ENCODE results near the gene CREBRF. TPM values are rescaled to one million over a fixed set of nuclear protein-coding genes. Genes with fewer than 3 reads are reported as not detected.
"Not testable (repeated sequence)": the region's sequence is repeated elsewhere in the genome, so short reads cannot be mapped to it uniquely, and the experiment has no call there.

The CREBRF gene
- total RNA-seq, 3 donors from 2014 or later = 7.2 to 11.7 (median 10.1) TPM

DNA sequence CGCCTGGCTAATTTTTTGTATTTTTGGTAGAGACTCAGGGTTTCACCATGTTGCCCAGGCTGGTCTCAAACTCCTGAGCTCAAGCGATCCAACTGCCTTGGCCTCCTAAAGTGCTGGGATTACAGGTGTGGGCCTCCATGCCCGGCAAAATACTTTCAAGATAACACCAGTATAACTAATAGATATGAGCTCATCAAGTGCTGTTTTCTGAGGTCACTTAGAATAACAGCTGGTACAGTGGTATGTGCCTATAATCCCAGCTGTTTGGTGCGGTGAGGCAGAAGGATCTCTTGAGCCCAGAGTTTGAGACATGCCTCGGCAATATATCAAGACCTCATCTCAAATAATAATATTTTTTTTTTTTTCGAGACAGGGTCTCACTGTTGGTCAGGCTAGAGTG lies 30.5 kb upstream of the CREBRF start:
- no peaks in the 10 kb centered on the region for H3K9me3 Mint-ChIP-seq
- H3K4me3 Mint-ChIP-seq = no peak overlapping the region
- ATAC-seq (no peak), DNase-seq (no peak)
- H3K4me1 Mint-ChIP-seq (ENCODE audit: low read depth) = peaks cover 10% of the 10 kb centered on the region
- peaks cover 27% of the 10 kb centered on the region for H3K36me3 Mint-ChIP-seq (ENCODE audit: insufficient read depth)
- no peaks in the 10 kb centered on the region for H3K27me3 Mint-ChIP-seq (ENCODE audit: low read depth)

DNA sequence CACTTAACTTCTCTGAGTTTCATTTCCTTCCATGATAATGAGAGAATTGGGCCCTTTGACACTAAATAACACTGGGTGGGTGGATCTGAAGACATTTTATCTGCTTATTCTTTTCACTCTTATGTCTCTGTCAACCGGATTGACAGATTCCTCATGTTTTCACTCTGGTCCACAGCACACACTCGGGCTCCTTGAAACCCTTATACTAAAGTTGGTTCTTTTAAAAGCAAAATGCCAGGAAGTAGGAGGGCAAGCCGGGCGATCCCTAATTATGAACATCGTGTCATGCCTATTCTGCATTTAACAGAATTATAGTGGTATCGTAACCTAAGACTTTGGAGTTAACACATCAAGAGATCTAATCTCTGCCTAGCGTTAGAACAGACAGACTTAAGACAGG lies 28.2 kb upstream of the CREBRF start:
- Mint-ChIP-seq H3K9me3 (no peaks in the 10 kb centered on the region), H3K36me3 (ENCODE audit: insufficient read depth) (peaks cover 9% of the 10 kb centered on the region), H3K4me3 (no peak overlapping the region), H3K4me1 (ENCODE audit: low read depth) (peaks cover 4% of the 10 kb centered on the region), H3K27me3 (ENCODE audit: low read depth) (no peaks in the 10 kb centered on the region)
- DNase-seq (no peak), ATAC-seq (no peak)

DNA sequence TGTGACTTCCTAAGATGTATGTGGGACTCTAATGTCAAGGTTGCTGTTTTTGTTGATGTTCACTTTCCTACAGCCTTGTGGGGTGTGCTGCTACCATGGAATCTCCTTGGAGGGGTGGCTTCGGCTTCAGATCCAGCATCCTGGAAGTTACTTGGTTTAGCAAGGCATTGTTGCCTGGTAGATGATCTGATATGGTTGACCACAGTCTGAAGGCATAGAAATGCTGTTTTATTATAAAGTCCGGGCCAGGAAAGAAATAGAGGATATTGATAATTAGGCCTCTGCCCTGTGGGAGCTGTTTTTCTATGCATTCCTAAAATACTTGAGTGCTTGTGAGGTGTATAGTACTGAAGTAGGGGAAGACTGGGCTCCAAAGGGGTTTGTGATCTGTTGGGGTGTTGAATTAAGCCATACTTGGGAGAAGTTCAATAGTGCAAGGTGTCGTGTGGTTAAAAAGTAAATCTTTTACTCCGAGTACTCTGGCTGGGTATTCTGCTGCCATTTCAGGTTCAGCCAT lies 27.3 kb upstream of the CREBRF start:
- Mint-ChIP-seq H3K4me3 (no peak overlapping the region), H3K4me1 (ENCODE audit: low read depth) (peaks cover 12% of the 10 kb centered on the region), H3K9me3 (no peaks in the 10 kb centered on the region), H3K36me3 (ENCODE audit: insufficient read depth) (peaks cover 6% of the 10 kb centered on the region), H3K27me3 (ENCODE audit: low read depth) (no peaks in the 10 kb centered on the region)
- ATAC-seq (no peak), DNase-seq (no peak)

DNA sequence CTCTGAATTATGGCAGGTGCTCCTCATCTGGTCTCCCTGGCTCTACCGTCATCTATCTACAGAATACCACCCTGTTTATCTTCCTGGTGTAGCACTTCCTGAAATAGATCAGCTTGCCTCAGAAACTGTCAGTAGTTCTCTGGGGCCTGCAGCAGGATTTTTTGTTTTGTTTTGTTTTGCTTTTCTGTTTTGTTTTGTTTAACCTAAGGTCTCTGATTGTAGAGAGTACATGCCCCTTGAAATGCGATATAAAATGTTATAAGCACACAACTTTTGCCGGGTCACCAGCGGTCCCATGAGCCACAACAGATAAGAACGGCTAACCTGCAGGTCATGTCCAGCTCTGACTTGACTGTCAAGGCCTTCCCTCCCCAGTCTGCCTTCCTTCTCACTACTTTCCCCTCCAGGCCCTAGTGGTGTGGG lies 26.6 kb upstream of the CREBRF start:
- H3K27me3 Mint-ChIP-seq (ENCODE audit: low read depth) = no peaks in the 10 kb centered on the region
- H3K9me3 Mint-ChIP-seq = no peaks in the 10 kb centered on the region
- H3K36me3 Mint-ChIP-seq (ENCODE audit: insufficient read depth) = peaks cover 8% of the 10 kb centered on the region
- peaks cover 16% of the 10 kb centered on the region for H3K4me1 Mint-ChIP-seq (ENCODE audit: low read depth)
- no peak for DNase-seq
- H3K4me3 Mint-ChIP-seq = no peak overlapping the region
- no peak for ATAC-seq

DNA sequence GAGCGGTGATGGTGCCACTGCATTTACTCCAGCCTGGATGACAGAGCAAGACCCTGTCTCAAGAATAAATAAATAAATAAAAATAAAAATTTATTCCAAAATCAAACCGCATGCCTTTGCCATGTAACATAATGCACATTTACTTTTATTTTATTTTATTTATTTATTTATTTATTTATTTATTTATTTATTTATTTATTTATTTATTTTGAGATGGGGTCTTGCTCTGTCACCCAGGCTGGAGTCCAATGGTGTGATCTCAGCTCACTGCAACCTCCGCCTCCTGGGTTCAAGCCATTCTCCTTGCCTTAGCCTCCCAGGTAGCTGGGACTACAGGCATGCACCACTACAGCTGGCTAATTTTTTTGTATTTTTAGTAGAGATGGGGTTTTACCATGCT lies 24.1 kb upstream of the CREBRF start:
- not testable (repeated sequence) for H3K9me3 Mint-ChIP-seq; H3K27me3 Mint-ChIP-seq (ENCODE audit: low read depth); DNase-seq; H3K4me3 Mint-ChIP-seq; ATAC-seq
- peaks cover 17% of the 10 kb centered on the region for H3K36me3 Mint-ChIP-seq (ENCODE audit: insufficient read depth)
- H3K4me1 Mint-ChIP-seq (ENCODE audit: low read depth) = peaks cover 40% of the 10 kb centered on the region

DNA sequence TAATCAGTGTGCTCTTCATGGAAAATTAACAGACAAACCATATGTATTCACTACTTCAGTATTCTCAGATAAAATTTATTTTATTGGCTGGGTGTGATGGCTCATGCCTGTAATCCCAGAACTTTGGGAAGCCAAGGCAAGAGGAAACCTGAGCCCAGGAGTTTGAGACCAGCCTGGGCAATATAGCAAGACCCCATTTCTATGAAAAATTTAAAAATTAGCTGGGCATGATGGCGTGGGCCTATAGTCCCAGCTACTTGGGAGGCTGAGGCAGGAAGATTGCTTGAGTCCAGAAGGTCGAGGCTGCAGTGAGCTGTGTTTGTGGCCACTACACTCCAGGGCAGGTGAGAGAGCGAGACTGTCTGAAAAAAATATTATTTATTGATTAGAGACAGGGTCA lies 23.4 kb upstream of the CREBRF start:
- Mint-ChIP-seq H3K36me3 (ENCODE audit: insufficient read depth) (peaks cover 17% of the 10 kb centered on the region), H3K4me1 (ENCODE audit: low read depth) (peaks cover 45% of the 10 kb centered on the region), H3K27me3 (ENCODE audit: low read depth) (no peaks in the 10 kb centered on the region), H3K9me3 (no peaks in the 10 kb centered on the region), H3K4me3 (no peak overlapping the region)
- no peak for ATAC-seq
- no peak for DNase-seq

DNA sequence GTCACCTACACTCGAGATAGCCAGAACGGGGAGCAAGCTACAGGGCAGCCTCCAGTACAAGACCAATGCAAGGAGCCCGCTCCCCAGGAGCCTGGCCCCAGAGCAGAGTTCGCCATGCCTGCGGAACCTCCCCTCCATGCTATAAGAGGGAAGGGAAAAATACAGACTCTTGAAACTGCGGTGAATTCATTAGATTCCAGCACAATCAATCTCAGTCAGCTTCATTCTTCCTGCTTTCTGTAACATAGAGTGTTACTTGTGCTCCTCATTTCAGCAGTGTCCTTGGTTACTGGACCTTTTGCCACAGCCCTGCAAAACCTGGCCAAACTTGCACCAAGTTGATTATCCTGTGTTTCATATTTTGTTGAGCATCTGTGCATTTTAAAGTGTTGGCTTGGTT lies 22.2 kb upstream of the CREBRF start:
- Mint-ChIP-seq H3K4me3 (no peak overlapping the region), H3K9me3 (no peaks in the 10 kb centered on the region)
- no peak for ATAC-seq

DNA sequence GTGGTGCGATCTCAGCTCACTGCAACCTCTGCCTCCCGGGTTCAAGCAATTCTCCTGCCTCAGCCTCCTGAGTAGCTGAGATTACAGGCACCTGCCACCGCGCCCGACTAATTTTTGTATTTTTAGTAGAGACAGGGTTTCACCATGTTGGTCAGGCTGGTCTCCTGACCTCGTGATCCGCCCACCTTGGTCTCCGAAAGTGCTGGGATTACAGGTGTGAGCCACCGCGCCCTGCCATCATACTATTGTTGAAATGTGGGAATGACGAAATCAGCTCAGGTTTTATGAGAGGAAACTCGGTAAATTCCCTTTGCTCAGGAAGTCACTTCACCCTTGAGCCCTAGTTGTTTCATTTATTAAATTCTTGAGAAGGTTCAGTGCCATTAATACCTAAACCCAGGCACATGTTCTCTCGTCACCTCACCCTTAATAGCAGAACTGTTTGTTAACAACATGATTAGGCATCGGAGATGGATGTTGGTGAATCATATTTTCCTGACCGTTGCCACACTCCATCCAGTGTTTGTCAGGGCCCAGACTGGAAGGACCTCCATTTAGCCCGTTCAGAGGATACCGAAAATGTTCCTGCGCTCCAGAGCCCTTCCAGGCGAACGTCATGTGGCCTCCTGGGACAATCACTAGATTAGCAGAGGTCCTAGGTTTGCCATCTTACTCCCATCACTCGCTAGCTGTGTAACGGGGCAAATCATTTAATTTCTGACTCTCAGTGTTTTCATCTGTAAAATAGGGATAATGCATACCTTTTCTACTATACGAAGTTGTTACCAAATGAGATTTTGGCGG lies 20.0 kb upstream of the CREBRF start:
- DNase-seq (no peak), ATAC-seq (peak; percentile 25 to 44)
- Mint-ChIP-seq H3K27me3 (ENCODE audit: low read depth) (no peaks in the 10 kb centered on the region), H3K4me1 (ENCODE audit: low read depth) (peaks cover 62% of the 10 kb centered on the region), H3K36me3 (ENCODE audit: insufficient read depth) (peaks cover 19% of the 10 kb centered on the region), H3K4me3 (peak overlapping the region; percentile 82), H3K9me3 (no peaks in the 10 kb centered on the region)

More for the DNA sequence above, 22.2 kb upstream of the CREBRF start:
- Mint-ChIP-seq H3K36me3 (ENCODE audit: insufficient read depth) (peaks cover 17% of the 10 kb centered on the region), H3K27me3 (ENCODE audit: low read depth) (no peaks in the 10 kb centered on the region), H3K4me1 (ENCODE audit: low read depth) (peaks cover 48% of the 10 kb centered on the region)
- no peak for DNase-seq

DNA sequence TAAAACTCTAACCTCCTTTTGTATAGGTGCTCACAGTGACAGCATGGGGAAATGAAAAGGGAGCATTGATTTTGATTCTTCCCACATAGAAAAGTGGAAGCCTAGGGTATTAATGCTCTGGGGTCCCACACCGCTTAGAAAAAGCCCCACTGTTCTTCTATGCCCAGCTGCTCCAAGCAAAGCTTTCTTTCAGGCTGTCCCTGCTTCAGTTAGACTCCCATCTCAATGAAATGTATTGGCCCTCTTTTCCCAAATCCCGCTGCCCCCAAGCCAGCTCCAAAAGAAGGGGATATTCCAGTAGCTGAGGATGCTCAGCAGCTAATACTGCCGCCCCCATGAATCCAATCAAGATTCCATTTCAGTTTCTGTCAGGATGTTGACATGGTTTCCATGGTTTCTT lies 17.0 kb upstream of the CREBRF start:
- no peak overlapping the region for H3K4me3 Mint-ChIP-seq
- DNase-seq (no peak), ATAC-seq (no peak)

DNA sequence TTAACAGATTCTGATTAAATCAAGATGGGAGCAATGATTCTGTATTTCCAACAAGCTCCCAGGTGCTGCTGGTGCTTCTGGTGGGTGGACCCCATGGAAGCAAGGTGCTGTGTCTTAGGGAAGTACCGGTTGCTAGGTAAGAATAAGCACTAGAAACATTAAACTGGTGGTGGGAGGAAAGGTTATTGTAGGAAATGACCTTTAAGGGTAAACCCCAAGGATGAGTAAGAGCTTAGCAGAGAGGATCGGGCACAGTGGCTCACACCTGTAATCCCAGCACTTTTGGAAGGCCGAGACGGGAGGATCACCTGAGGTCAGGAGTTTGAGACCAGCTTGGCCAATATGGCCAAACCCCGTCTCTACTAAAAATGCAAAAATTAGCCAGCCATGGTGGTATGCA lies 16.2 kb upstream of the CREBRF start:
- H3K9me3 Mint-ChIP-seq = no peaks in the 10 kb centered on the region
- peaks cover 10% of the 10 kb centered on the region for H3K36me3 Mint-ChIP-seq (ENCODE audit: insufficient read depth)
- H3K27me3 Mint-ChIP-seq (ENCODE audit: low read depth) = no peaks in the 10 kb centered on the region
- DNase-seq = no peak
- peaks cover 43% of the 10 kb centered on the region for H3K4me1 Mint-ChIP-seq (ENCODE audit: low read depth)
- no peak overlapping the region for H3K4me3 Mint-ChIP-seq
- ATAC-seq = no peak

More for the DNA sequence above, 17.0 kb upstream of the CREBRF start:
- Mint-ChIP-seq H3K9me3 (no peaks in the 10 kb centered on the region), H3K27me3 (ENCODE audit: low read depth) (no peaks in the 10 kb centered on the region), H3K36me3 (ENCODE audit: insufficient read depth) (peaks cover 17% of the 10 kb centered on the region), H3K4me1 (ENCODE audit: low read depth) (peaks cover 51% of the 10 kb centered on the region)

DNA sequence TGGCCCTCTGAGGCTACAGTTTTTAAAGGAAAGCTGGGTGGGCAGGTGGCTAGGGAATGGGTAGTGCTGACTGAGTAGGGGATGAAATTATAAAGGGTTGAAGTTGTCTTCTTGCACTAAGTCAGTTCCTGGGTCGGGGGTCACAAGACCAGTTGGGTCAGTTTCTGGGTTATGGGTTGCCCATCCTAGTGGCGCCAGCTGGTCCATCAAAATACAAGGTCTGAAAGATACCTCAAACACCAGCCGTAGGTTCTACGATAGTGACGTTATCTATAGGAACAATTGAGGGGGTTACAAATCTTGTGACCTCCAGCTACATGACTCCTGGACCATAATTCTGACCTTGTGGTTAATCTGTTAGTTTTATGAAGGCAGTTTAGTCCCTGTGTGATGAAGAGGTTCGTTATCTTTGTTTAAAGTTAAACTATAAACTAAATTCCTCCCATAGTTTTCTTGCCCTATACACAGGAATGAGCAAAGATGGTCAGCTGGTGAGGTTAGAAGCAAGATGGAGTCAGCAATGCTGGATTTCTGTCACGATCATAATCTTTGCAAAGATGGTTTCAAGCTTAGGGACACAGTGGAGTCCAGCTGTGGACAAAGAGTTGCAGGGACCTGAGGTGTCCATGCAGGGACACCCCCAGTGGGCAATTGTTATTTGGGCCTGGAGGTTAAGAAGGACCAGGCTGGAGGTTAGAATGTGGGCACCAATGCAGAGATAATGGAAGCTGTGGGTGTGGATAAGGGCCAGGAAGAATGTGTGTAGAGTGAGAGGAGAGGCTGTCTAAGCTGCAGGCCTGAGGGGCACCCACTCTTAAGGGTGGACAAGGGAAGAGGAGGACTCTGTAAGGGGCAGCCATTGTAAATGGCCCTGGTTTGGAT lies 14.0 kb upstream of the CREBRF start:
- no peak for DNase-seq
- peaks cover 2% of the 10 kb centered on the region for H3K36me3 Mint-ChIP-seq (ENCODE audit: insufficient read depth)
- H3K27me3 Mint-ChIP-seq (ENCODE audit: low read depth) = no peaks in the 10 kb centered on the region
- no peak for ATAC-seq
- H3K9me3 Mint-ChIP-seq = no peaks in the 10 kb centered on the region
- H3K4me1 Mint-ChIP-seq (ENCODE audit: low read depth) = peaks cover 21% of the 10 kb centered on the region
- no peak overlapping the region for H3K4me3 Mint-ChIP-seq

DNA sequence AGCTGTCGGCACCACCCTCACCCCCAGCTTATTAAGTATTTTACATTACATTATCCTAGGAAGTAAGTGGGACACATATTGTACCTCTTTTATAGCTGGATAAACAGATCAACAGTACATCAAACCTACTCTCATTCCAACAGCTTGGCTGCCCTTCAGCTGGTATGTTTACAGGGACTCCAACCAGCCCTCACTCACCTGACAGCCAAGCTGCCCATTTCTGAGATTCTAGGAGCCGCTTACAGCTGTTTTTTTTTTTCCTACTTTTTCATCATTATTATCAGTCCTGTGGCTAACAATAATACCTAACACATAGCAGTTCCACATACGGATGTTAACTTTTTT lies 13.4 kb upstream of the CREBRF start:
- ATAC-seq = no peak
- Mint-ChIP-seq H3K36me3 (ENCODE audit: insufficient read depth) (peaks cover 2% of the 10 kb centered on the region), H3K4me3 (no peak overlapping the region), H3K9me3 (no peaks in the 10 kb centered on the region), H3K27me3 (ENCODE audit: low read depth) (no peaks in the 10 kb centered on the region), H3K4me1 (ENCODE audit: low read depth) (peaks cover 16% of the 10 kb centered on the region)
- DNase-seq = no peak

DNA sequence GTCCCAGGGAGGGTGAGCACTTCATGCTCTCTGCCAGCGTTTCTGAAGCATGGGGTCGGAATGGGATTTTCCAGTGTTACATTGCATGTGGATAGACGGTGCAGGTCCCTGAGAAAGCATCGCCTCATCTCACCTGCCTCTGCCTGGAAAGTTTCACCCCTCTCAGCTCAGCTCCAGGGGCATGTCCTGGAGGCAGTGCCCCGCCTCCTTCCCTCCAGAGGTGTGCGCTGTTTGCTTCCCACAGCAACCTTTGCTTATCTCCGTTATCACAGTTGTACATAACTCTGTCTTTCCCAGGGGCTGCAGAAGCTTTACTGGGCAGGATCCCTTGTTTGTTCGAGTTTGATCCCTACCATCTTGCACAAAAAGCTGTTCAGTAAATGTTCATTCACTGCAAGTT lies 10.7 kb upstream of the CREBRF start:
- Mint-ChIP-seq H3K9me3 (no peaks in the 10 kb centered on the region), H3K4me3 (no peak overlapping the region), H3K36me3 (ENCODE audit: insufficient read depth) (no peaks in the 10 kb centered on the region), H3K4me1 (ENCODE audit: low read depth) (peaks cover 1% of the 10 kb centered on the region), H3K27me3 (ENCODE audit: low read depth) (no peaks in the 10 kb centered on the region)
- no peak for ATAC-seq
- no peak for DNase-seq

DNA sequence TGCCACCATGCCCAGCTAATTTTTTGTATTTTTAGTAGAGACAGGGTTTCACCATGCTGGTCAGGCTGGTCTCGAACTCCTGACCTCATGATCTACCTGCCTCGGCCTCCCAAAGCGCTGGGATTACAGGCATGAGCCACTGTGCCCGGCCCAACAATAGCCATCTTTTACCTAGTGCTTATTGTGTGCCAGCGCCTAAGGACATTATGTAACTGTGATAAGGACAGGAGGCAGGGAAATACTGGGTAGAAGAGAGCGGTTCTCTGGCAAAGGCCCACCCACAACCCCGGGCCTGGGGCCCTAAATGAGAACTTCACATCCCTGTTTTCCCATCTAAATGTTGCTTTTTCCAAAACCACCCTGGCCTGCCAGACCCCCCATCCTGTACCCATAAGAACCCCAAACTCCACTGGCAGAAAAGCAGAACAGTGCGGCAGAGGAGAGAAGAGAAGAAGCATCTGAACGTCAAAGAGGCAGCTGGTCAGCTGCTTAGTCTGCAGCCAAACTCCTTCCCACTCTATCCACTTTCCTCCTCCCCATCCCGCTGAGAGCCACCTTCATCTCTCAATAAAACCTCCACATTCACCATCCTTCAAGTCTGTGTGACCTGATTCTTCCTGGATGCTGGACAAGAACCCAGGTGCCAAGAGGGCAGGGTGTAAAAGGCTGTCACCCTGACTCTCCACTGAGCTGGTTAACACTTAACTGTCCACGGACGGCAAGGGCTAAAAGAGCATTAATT lies 8.9 kb upstream of the CREBRF start:
- H3K4me1 Mint-ChIP-seq (ENCODE audit: low read depth); DNase-seq; H3K9me3 Mint-ChIP-seq; ATAC-seq; H3K36me3 Mint-ChIP-seq (ENCODE audit: insufficient read depth); H3K27me3 Mint-ChIP-seq (ENCODE audit: low read depth); H3K4me3 Mint-ChIP-seq: not testable (repeated sequence)
